Choroid plexus epithelial cell (primary cell): ENCODE measurements around the gene TMEM132D.

Source experiments
- DNase-seq: peaks from one replicate; pipeline ENCODE4 v3.0.0-alpha.2; 2010; ENCODE audit warnings: low read depth
- H3K4me3 ChIP-seq: 2 replicates; pipeline ENCODE4 v1.5.1; 2011; ENCODE audit warnings: low read depth, mild to moderate bottlenecking, control low read depth, low read length, moderate library complexity
- CTCF ChIP-seq: conservative IDR thresholded peaks from 2 replicates; pipeline ENCODE4 v1.5.1; 2011; ENCODE audit warnings: low read depth, mild to moderate bottlenecking, control low read depth, inconsistent platforms, low read length, moderate library complexity

TMEM132D gene

DNA sequence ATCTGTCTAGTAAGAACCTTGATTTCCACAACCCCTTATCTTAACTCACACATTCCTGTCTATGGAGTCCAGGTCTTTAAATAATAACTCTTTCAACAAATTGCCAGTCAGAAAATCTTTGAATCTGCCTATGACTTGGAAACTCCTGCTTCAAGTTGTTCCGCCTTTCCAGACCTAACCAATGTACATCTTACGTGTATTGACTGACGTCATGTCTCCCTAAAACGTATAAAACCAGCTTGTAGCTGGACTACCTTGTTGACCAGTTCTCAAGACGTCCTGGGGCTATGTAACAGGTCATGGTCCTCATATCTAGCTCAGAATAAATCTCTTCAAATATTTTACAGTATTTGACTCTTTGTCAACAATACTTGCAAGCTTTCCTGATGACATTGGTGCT, 337.0 kb downstream of the TMEM132D start:
- no peak overlapping the region for H3K4me3 ChIP-seq
- no peak for TF ChIP-seq CTCF
- no peak for DNase-seq

DNA sequence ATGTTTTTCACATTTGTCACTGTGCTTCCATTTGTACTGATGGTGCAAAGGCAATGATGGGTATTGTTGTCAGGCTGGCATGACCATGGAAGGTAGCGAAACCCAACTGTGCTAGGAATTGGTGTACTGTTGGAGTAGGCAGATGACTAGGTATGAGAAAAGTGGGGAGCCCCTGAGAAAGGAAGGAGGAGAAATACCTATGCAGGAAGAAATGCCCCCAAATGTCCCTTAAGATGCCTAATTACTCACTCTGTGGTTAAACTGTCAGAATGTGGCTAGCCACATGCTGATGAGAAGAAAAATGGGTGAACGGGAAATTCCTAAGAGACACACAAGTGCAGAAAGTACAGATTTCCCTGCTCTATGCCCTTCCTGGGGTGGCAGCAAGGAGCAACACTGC, 339.1 kb downstream of the TMEM132D start:
- H3K4me3 ChIP-seq = no peak overlapping the region
- DNase-seq = no peak
- no peak for TF ChIP-seq CTCF

- DNase-seq = no peak
- no peak for TF ChIP-seq CTCF
- H3K4me3 ChIP-seq = no peak overlapping the region
These were observed 340.6 kb downstream of the TMEM132D start for GRCh38 chr12:129563266-129563665.

GRCh38 chr12:129561304-129561703, 342.5 kb downstream of the TMEM132D start:
- no peak for DNase-seq
- TF ChIP-seq CTCF = no peak
- no peak overlapping the region for H3K4me3 ChIP-seq

GRCh38 chr12:129559776-129560175, 344.0 kb downstream of the TMEM132D start:
- no peak for DNase-seq
- TF ChIP-seq CTCF = no peak
- H3K4me3 ChIP-seq = no peak overlapping the region

GRCh38 chr12:129558036-129558435, 345.8 kb downstream of the TMEM132D start:
- no peak overlapping the region for H3K4me3 ChIP-seq
- TF ChIP-seq CTCF = no peak
- peak; percentile 27 for DNase-seq

DNA sequence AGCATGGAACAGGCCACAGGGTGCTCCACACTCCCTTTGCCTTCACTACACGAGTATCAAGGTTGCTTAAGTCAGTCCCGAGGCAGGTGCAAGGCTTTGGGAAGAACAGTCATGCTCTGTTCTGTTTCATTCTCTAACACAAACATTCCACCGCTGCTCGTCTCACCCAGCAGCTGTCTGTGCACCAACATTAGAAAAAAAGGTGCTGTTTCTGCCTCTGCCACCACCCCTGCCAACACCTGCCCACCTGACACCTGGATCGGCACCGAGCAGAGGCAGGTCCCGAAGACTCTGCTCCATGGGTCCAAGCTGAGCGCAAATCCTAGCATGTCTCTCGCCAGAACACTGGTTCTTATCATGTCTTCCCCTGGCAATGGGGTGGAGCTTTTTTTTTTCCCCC, 347.7 kb downstream of the TMEM132D start:
- no peak overlapping the region for H3K4me3 ChIP-seq
- no peak for TF ChIP-seq CTCF
- DNase-seq = no peak
